CD4-positive, alpha-beta T cell (primary cell): Measurements from ENCODE around the gene NFU1. TPM values are rescaled to one million over a fixed set of nuclear protein-coding genes. Genes with fewer than 3 reads are reported as not detected.

Source experiments
- ATAC-seq: fragments of 200-7000 bp; cut with Tn5 transposase; one replicate; pipeline ENCODE4 v1.10.0; 2022; ENCODE audit warnings: mild to moderate bottlenecking; ENCODE audit not compliant: poor library complexity
- CTCF ChIA-PET: fragments of 350-600 bp; sonication (Branson Sonifier 250); formaldehyde crosslinking; loops from one replicate; lab custom pipeline; 2021; ENCODE audit warnings: antibody characterized with exemption, inconsistent platforms; lab: Charles Lee
- POLR2A ChIA-PET: fragments of 350-600 bp; sonication (Branson Sonifier 250); formaldehyde crosslinking; loops from one replicate; lab custom pipeline; 2021; ENCODE audit warnings: antibody characterized with exemption, inconsistent platforms; lab: Charles Lee
- DNase-seq, 14 experiments: peaks; one replicate each; pipeline ENCODE4 v3.0.0-alpha.2; 2013 to 2020; ENCODE audit warnings: mixed read lengths in 2 of 14
- H3K27ac ChIP-seq, 2 donors: one replicate each; pipeline versions ENCODE4 v1.5.1 to v1.7.0; 2013; ENCODE audit warnings: low read length in 2 of 2, low read depth in 1 of 2, mild to moderate bottlenecking in 1 of 2
- H3K27me3 ChIP-seq, 2 experiments: 1 replicate in 1 of 2; 2 replicates in 1 of 2; pipeline versions ENCODE4 v1.6.1 to v1.7.0; 2013; ENCODE audit warnings: low read length in 2 of 2, control low read depth in 1 of 2, mild to moderate bottlenecking in 1 of 2, moderate library complexity in 1 of 2; ENCODE audit not compliant: insufficient read depth in 2 of 2, control insufficient read depth in 1 of 2
- H3K36me3 ChIP-seq: one replicate; pipeline ENCODE4 v1.6.1; 2013; ENCODE audit warnings: low read length, control low read depth; ENCODE audit not compliant: insufficient read depth
- H3K4me1 ChIP-seq: one replicate; pipeline ENCODE4 v1.6.1; 2013; ENCODE audit warnings: low read length, control low read depth; ENCODE audit not compliant: insufficient read depth
- H3K4me3 ChIP-seq: one replicate; pipeline ENCODE4 v1.5.1; 2013; ENCODE audit warnings: mild to moderate bottlenecking, low read length, moderate library complexity
- H3K9me3 ChIP-seq, 2 experiments: 1 replicate in 1 of 2; 2 replicates in 1 of 2; pipeline versions ENCODE4 v1.6.1 to v1.7.0; 2013; ENCODE audit warnings: low read length in 2 of 2, mild to moderate bottlenecking in 2 of 2, control low read depth in 1 of 2, moderate library complexity in 1 of 2; ENCODE audit not compliant: control insufficient read depth in 1 of 2, insufficient read depth in 1 of 2
- H3K27ac Mint-ChIP-seq: one replicate; pipeline ENCODE4 v1.8.0; 2020; ENCODE audit warnings: mixed read lengths
- H3K27me3 Mint-ChIP-seq: one replicate; pipeline ENCODE4 v1.8.0; 2021; ENCODE audit warnings: mixed read lengths
- H3K36me3 Mint-ChIP-seq: one replicate; pipeline ENCODE4 v1.8.0; 2021; ENCODE audit warnings: low read depth, mixed read lengths
- H3K4me1 Mint-ChIP-seq: one replicate; pipeline ENCODE4 v1.8.0; 2021; ENCODE audit warnings: low read depth, mixed read lengths
- H3K4me3 Mint-ChIP-seq: one replicate; pipeline ENCODE4 v1.8.0; 2020; ENCODE audit warnings: mild to moderate bottlenecking, mixed read lengths
- H3K9me3 Mint-ChIP-seq: one replicate; pipeline ENCODE4 v1.8.0; 2020; ENCODE audit warnings: mixed read lengths
- CTCF ChIP-seq: fragments of 200-600 bp; IDR thresholded peaks from one replicate; pipeline ENCODE4 v1.8.0; 2022; ENCODE audit warnings: antibody characterized with exemption, mild to moderate bottlenecking
- intact Hi-C, 2 experiments: fragments of 100-400 bp; cut with DNase I in 1 of 2; cut with micrococcal nuclease in 1 of 2; formaldehyde crosslinking; loops; one replicate each; pipeline versions ENCODE4 v1.15.1 to v1.9.0; 2023 to 2025; cut with DNase I, micrococcal nuclease
- total RNA-seq, 174 experiments: library from RNA in 2 of 174; stranded (reverse) in 2 of 174; gene quantifications; one replicate each; pipeline ENCODE4 v1.2.3 and lab custom pipeline; 2021 to 2026

The NFU1 gene
- total RNA-seq, 2 experiments from 2014 or later: 18.5 to 22.2 TPM

- Histone ChIP-seq H3K36me3 (peaks cover 65% of the 10 kb centered on the region), H3K4me1 (no peaks in the 10 kb centered on the region), H3K27me3 (no peaks in the 10 kb centered on the region), H3K9me3 (no peaks in the 10 kb centered on the region), H3K27ac (no peak overlapping the region), H3K4me3 (no peak overlapping the region)
- POLR2A ChIA-PET: no interaction called here
- Mint-ChIP-seq H3K4me3 (no peak overlapping the region), H3K27ac (no peak overlapping the region), H3K4me1 (no peaks in the 10 kb centered on the region), H3K36me3 (peaks cover 75% of the 10 kb centered on the region), H3K9me3 (no peaks in the 10 kb centered on the region), H3K27me3 (no peaks in the 10 kb centered on the region)
- CTCF ChIA-PET: no interaction called here
- TF ChIP-seq CTCF: no peak
- intact Hi-C loops: no loop called here
- no peak for DNase-seq
- ATAC-seq: no peak
These were observed 88.5 kb downstream of the NFU1 start for GRCh38 chr2:69348781-69349180.

Other genes starting within 250 kb of the NFU1 start
- 10 to 100 TPM; 17.6 to 18.3 TPM for gene GFPT1, start 50.2 kb downstream of the NFU1 start, total RNA-seq
- gene AAK1, start 206.3 kb upstream of the NFU1 start, total RNA-seq: 100 to 1,000 TPM; 201 to 208 TPM